OCI-LY3 (cell line): ENCODE measurements around the gene SLC28A2.

Source experiments
- H2AFZ ChIP-seq: fragments of 200-600, 300-600 bp; shearing (Covaris generic); 2 replicates; pipeline ENCODE4 v1.6.0; 2014; ENCODE audit warnings: antibody characterized with exemption, low read depth, low read length
- H3K27ac ChIP-seq: fragments of 200-600, 300-600 bp; sonication (generic); 2 replicates; pipeline ENCODE4 v1.5.1; 2014; ENCODE audit warnings: mild to moderate bottlenecking, low read length, moderate library complexity, mixed read lengths
- H3K27me3 ChIP-seq: fragments of 200-600, 300-600 bp; sonication (generic); 2 replicates; pipeline ENCODE4 v1.6.1; 2014; ENCODE audit warnings: low read depth, low read length, mixed read lengths
- H3K36me3 ChIP-seq: fragments of 200-600, 300-600 bp; sonication (generic); replicated peaks from 2 replicates; pipeline ENCODE3; 2014; ENCODE audit warnings: low read depth, low read length, mixed read lengths
- H3K4me1 ChIP-seq: fragments of 300-600, 200-600 bp; sonication (generic); 2 replicates; pipeline ENCODE4 v1.6.1; 2014; ENCODE audit warnings: low read length, mixed read lengths
- H3K4me2 ChIP-seq: fragments of 200-600, 300-600 bp; sonication (generic); 2 replicates; pipeline ENCODE4 v1.6.1; 2014; ENCODE audit warnings: low read length, mixed read lengths
- H3K4me3 ChIP-seq: fragments of 300-600, 200-600 bp; sonication (generic); 2 replicates; pipeline ENCODE4 v1.5.1; 2014; ENCODE audit warnings: antibody characterized with exemption, mild to moderate bottlenecking, low read length, moderate library complexity
- H3K79me2 ChIP-seq: fragments of 300-600, 200-600 bp; shearing (Covaris generic); 2 replicates; pipeline ENCODE4 v1.6.1; 2014; ENCODE audit warnings: mild to moderate bottlenecking, low read length, mixed read lengths
- H3K9ac ChIP-seq: fragments of 300-600, 200-600 bp; shearing (Covaris generic); 2 replicates; pipeline ENCODE4 v1.6.0; 2014; ENCODE audit warnings: mild to moderate bottlenecking, low read length, moderate library complexity
- H3K9me3 ChIP-seq: fragments of 200-600, 300-600 bp; shearing (Covaris generic); 2 replicates; pipeline ENCODE4 v1.6.1; 2014; ENCODE audit warnings: low read length, mixed read lengths; ENCODE audit not compliant: insufficient read depth
- H4K20me1 ChIP-seq: fragments of 200-600, 300-600 bp; sonication (generic); 2 replicates; pipeline ENCODE4 v1.6.1; 2016; ENCODE audit warnings: low read length, mixed read lengths; ENCODE audit not compliant: insufficient read depth
- CTCF ChIP-seq: fragments of 200-600, 300-600 bp; sonication (generic); IDR thresholded peaks from 2 replicates; pipeline ENCODE4 v1.5.1; 2014; ENCODE audit warnings: antibody characterized with exemption, low read length, low read depth
- EZH2phosphoT487 ChIP-seq: fragments of 200-600 bp; shearing (Covaris generic); IDR thresholded peaks from 2 replicates; pipeline ENCODE4 v1.6.1; 2018; ENCODE audit warnings: antibody characterized with exemption, mixed run types, low read depth

Gene SLC28A2

GRCh38 chr15:45314960-45315359, 62.9 kb downstream of the SLC28A2 start:
- H3K9ac ChIP-seq = peak overlapping the region; percentile 41

GRCh38 chr15:45319472-45320214, 67.6 kb downstream of the SLC28A2 start:
- no peak overlapping the region for H3K4me3 ChIP-seq
- no peaks in the 10 kb centered on the region for H3K27me3 ChIP-seq
- H3K36me3 ChIP-seq = no peaks in the 10 kb centered on the region
- no peak overlapping the region for H3K4me2 ChIP-seq
- H2AFZ ChIP-seq = no peak overlapping the region
- H3K9me3 ChIP-seq = no peaks in the 10 kb centered on the region
- H3K27ac ChIP-seq = no peak overlapping the region
- H4K20me1 ChIP-seq = no peaks in the 10 kb centered on the region
- TF ChIP-seq EZH2phosphoT487 = no peak
- TF ChIP-seq CTCF = no peak
- H3K9ac ChIP-seq = no peak overlapping the region
- H3K79me2 ChIP-seq = no peaks in the 10 kb centered on the region
- H3K4me1 ChIP-seq = peaks cover 6% of the 10 kb centered on the region; the same call in 1 of the 2 replicates

More at GRCh38 chr15:45314960-45315359, 62.9 kb downstream of the SLC28A2 start:
- no peaks in the 10 kb centered on the region for H3K4me1 ChIP-seq
- no peaks in the 10 kb centered on the region for H3K36me3 ChIP-seq
- H3K4me3 ChIP-seq = peak overlapping the region; percentile 61
- H3K9me3 ChIP-seq = no peaks in the 10 kb centered on the region
- H3K27me3 ChIP-seq = no peaks in the 10 kb centered on the region
- no peak for TF ChIP-seq EZH2phosphoT487
- peak; percentile 38 for TF ChIP-seq CTCF
- no peak overlapping the region for H3K27ac ChIP-seq
- H3K4me2 ChIP-seq = peak overlapping the region; percentile 44
- H2AFZ ChIP-seq = peak overlapping the region; percentile 28; the same call in 1 of the 2 replicates
- H4K20me1 ChIP-seq = no peaks in the 10 kb centered on the region
- no peaks in the 10 kb centered on the region for H3K79me2 ChIP-seq

- no peak overlapping the region for H3K4me2 ChIP-seq
- peaks cover 6% of the 10 kb centered on the region; the same call in 1 of the 2 replicates for H3K4me1 ChIP-seq
- no peaks in the 10 kb centered on the region for H3K9me3 ChIP-seq
- no peak overlapping the region for H3K27ac ChIP-seq
- H3K79me2 ChIP-seq = no peaks in the 10 kb centered on the region
- H4K20me1 ChIP-seq = no peaks in the 10 kb centered on the region
- H3K4me3 ChIP-seq = no peak overlapping the region
- no peaks in the 10 kb centered on the region for H3K27me3 ChIP-seq
- no peaks in the 10 kb centered on the region for H3K36me3 ChIP-seq
- H2AFZ ChIP-seq = no peak overlapping the region
- TF ChIP-seq CTCF (no peak), EZH2phosphoT487 (no peak)
- H3K9ac ChIP-seq = no peak overlapping the region
Observed at GRCh38 chr15:45320581-45321205, 68.7 kb downstream of the SLC28A2 start.

- H3K79me2 ChIP-seq = no peaks in the 10 kb centered on the region
- H3K4me2 ChIP-seq = no peak overlapping the region
- no peak overlapping the region for H3K4me3 ChIP-seq
- H3K27me3 ChIP-seq = no peaks in the 10 kb centered on the region
- no peak overlapping the region for H3K27ac ChIP-seq
- H3K9ac ChIP-seq = no peak overlapping the region
- no peak overlapping the region for H2AFZ ChIP-seq
- H4K20me1 ChIP-seq = no peaks in the 10 kb centered on the region
- no peak for TF ChIP-seq CTCF
- TF ChIP-seq EZH2phosphoT487 = no peak
- H3K9me3 ChIP-seq = no peaks in the 10 kb centered on the region
- H3K4me1 ChIP-seq = peaks cover 4% of the 10 kb centered on the region; the same call in 1 of the 2 replicates
- H3K36me3 ChIP-seq = no peaks in the 10 kb centered on the region
Observed at GRCh38 chr15:45326280-45326679, 74.2 kb downstream of the SLC28A2 start.
